ENCODE measurements around the gene TNIK. TPM values are rescaled to one million over a fixed set of nuclear protein-coding genes. Genes with fewer than 3 reads are reported as not detected.

TNIK gene
- total and polyA plus RNA-seq, 8 donors: 2.1 to 40.2 (median 10.1) TPM

- WGBS, 5 donors: 70 to 90% (median 82%) methylated on average over 2 of the region's 2 CpGs
Measured at GRCh38 chr3:171365489-171365888, 94.7 kb downstream of the TNIK start.

GRCh38 chr3:171364500-171364899 is 95.7 kb downstream of the TNIK start:
- no peaks in the 10 kb centered on the region for H3K9me3 ChIP-seq
- H3K27ac ChIP-seq: no peak overlapping the region
- peaks cover 0 to 19% (median 5%) of the 10 kb centered on the region in 4 donors for H3K4me1 ChIP-seq
- DNase-seq: no peak
- no peaks in the 10 kb centered on the region for H3K36me3 ChIP-seq
- intact Hi-C loops (cut with DNase I; ENCODE audit: low total_unique reads): no loop called here
- TF ChIP-seq POLR2A (IDR thresholded peaks at IDR 0.05) (no peak), CTCF (IDR thresholded peaks at IDR 0.05) (no peak), EP300 (IDR thresholded peaks at IDR 0.05) (no peak), POLR2AphosphoS5 (IDR thresholded peaks at IDR 0.05) (no peak)
- H3K27me3 ChIP-seq: no peaks in the 10 kb centered on the region
- H3K4me3 ChIP-seq: no peak overlapping the region

More at GRCh38 chr3:171365489-171365888, 94.7 kb downstream of the TNIK start:
- DNase-seq: no peak
- Histone ChIP-seq H3K4me1 (peaks cover 0 to 19% (median 5%) of the 10 kb centered on the region in 4 donors), H3K4me3 (no peak overlapping the region), H3K9me3 (no peaks in the 10 kb centered on the region), H3K27ac (no peak overlapping the region), H3K27me3 (no peaks in the 10 kb centered on the region), H3K36me3 (no peaks in the 10 kb centered on the region)
- no peak for TF ChIP-seq POLR2AphosphoS5 (IDR thresholded peaks at IDR 0.05)
- no peak for TF ChIP-seq EP300 (IDR thresholded peaks at IDR 0.05)
- TF ChIP-seq CTCF (IDR thresholded peaks at IDR 0.05): no peak
- TF ChIP-seq POLR2A (IDR thresholded peaks at IDR 0.05): no peak
- intact Hi-C loops (cut with DNase I; ENCODE audit: low total_unique reads): no loop called here

- no peak for TF ChIP-seq EP300 (IDR thresholded peaks at IDR 0.05)
- no peak for TF ChIP-seq POLR2AphosphoS5 (IDR thresholded peaks at IDR 0.05)
- TF ChIP-seq CTCF (IDR thresholded peaks at IDR 0.05): no peak
- TF ChIP-seq POLR2A (IDR thresholded peaks at IDR 0.05): no peak
- H3K27ac ChIP-seq: no peak overlapping the region
- WGBS, 5 donors: 60 to 80% (median 71%) methylated on average over 2 of the region's 2 CpGs
- no peak for DNase-seq
- peaks cover 0 to 30% (median 10%) of the 10 kb centered on the region in 4 donors for H3K4me1 ChIP-seq
- no peak overlapping the region for H3K4me3 ChIP-seq
- H3K9me3 ChIP-seq: no peaks in the 10 kb centered on the region
- intact Hi-C loops (cut with DNase I; ENCODE audit: low total_unique reads): no loop called here
- H3K36me3 ChIP-seq: no peaks in the 10 kb centered on the region
- no peaks in the 10 kb centered on the region for H3K27me3 ChIP-seq
Measured at GRCh38 chr3:171363202-171363601, 97.0 kb downstream of the TNIK start.

GRCh38 chr3:171362575-171362974 is 97.6 kb downstream of the TNIK start:
- Histone ChIP-seq H3K4me1 (peaks cover 0 to 31% (median 10%) of the 10 kb centered on the region in 4 donors), H3K36me3 (no peaks in the 10 kb centered on the region), H3K9me3 (no peaks in the 10 kb centered on the region), H3K4me3 (no peak overlapping the region), H3K27me3 (no peaks in the 10 kb centered on the region), H3K27ac (no peak overlapping the region)
- TF ChIP-seq EP300 (IDR thresholded peaks at IDR 0.05) (no peak), CTCF (IDR thresholded peaks at IDR 0.05) (no peak), POLR2A (IDR thresholded peaks at IDR 0.05) (no peak)
- no peak for DNase-seq
- intact Hi-C loops (cut with DNase I; ENCODE audit: low total_unique reads): no loop called here

Data from stomach (tissue), 9 donors.